ENCODE measurements around the gene PTPRK.

The PTPRK gene

DNA sequence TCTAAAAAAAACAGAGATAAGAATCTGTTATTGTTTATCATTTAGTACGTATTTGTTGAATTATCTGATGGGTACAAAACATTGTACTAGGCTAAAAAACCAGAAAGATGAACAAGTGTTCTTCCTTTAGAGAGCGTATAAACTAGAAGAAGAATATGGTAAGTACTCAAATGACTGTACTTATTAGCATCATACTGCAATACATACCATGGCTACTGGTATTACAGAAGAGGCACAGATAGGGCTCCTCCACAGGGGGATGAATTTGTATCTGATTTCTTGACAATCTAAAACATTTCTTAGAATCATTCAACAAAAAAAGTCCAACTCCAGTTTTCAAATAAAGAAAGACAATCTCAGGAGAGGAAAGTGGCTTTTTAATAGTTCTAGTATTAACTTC, 501.6 kb downstream of the PTPRK start:
- no peak for DNase-seq (ENCODE audit: low read depth, low spot score)
- H3K4me3 ChIP-seq (ENCODE audit: low read depth, low read length): no peak overlapping the region
- TF ChIP-seq, protein P1, sequence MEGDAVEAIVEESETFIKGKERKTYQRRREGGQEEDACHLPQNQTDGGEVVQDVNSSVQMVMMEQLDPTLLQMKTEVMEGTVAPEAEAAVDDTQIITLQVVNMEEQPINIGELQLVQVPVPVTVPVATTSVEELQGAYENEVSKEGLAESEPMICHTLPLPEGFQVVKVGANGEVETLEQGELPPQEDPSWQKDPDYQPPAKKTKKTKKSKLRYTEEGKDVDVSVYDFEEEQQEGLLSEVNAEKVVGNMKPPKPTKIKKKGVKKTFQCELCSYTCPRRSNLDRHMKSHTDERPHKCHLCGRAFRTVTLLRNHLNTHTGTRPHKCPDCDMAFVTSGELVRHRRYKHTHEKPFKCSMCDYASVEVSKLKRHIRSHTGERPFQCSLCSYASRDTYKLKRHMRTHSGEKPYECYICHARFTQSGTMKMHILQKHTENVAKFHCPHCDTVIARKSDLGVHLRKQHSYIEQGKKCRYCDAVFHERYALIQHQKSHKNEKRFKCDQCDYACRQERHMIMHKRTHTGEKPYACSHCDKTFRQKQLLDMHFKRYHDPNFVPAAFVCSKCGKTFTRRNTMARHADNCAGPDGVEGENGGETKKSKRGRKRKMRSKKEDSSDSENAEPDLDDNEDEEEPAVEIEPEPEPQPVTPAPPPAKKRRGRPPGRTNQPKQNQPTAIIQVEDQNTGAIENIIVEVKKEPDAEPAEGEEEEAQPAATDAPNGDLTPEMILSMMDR (IDR thresholded peaks at IDR 0.05; ENCODE audit: low read depth, low read length): no peak
- in situ Hi-C loops (cut with HindIII; ENCODE audit: low sequenced_read_pairs): no loop called here

DNA sequence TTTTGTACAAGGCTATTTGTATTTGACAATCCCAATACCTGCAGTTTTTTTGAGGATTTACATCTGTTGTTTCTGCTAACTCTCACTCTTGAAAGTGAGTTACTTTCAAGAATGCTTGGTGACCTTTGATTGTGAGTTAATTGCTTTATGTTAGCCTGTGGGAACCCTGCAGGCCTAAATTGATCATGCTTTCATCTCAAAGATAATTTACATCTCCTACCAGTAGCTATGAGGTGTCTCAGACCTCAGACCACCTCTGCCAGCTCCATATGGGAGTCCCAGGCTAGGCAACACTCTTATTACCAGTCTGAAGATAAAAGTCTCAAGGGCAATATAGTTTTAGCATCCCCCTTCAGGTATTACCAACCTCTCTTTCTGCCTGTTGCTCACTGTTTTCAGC, 503.1 kb downstream of the PTPRK start:
- in situ Hi-C loops (cut with HindIII; ENCODE audit: low sequenced_read_pairs): no loop called here
- H3K4me3 ChIP-seq (ENCODE audit: low read depth, low read length): no peak overlapping the region
- TF ChIP-seq, protein P1 (IDR thresholded peaks at IDR 0.05; ENCODE audit: low read depth, low read length): no peak
- DNase-seq (ENCODE audit: low read depth, low spot score): no peak

DNA sequence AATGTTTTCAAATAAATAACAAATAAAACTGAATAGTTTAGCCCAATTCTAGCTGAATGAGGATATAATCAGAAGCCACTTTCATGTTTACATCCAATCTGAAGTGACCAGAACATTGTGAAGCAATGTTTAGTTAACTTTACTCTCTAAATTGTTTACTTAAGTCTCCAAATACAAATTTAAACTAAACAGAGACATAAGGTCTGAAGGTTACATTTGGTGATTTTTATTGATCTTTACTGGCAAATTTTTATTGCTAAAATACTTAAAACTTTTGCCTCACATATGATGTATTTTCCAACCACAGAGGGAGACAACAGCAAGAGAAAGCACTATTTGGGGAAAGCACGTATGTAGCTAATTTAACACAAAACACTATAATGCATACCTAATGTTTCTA, 512.7 kb downstream of the PTPRK start:
- H3K4me3 ChIP-seq (ENCODE audit: low read depth, low read length): no peak overlapping the region
- DNase-seq (ENCODE audit: low read depth, low spot score): no peak
- TF ChIP-seq, protein P1 (IDR thresholded peaks at IDR 0.05; ENCODE audit: low read depth, low read length): no peak
- in situ Hi-C loops (cut with HindIII; ENCODE audit: low sequenced_read_pairs): no loop called here

DNA sequence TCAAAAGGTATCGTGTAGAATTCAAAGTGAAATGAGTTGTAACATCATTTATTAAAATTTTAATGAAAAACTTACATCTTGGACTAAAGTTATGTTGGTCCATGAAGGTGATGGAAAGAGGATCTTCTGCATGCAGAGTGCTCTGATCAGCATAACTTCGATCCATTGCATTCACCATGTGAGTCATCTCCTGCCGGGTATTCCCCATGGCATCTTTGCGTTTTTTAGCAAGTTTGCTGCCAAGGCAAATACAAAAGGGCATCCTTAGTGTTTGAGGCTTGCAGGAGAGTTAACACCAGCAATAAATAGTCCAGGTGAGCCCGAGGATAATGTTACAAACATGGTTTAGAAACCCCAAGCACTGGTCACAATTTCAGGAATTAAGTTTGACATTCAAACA, 515.4 kb downstream of the PTPRK start:
- no peak for DNase-seq (ENCODE audit: low read depth, low spot score)

DNA sequence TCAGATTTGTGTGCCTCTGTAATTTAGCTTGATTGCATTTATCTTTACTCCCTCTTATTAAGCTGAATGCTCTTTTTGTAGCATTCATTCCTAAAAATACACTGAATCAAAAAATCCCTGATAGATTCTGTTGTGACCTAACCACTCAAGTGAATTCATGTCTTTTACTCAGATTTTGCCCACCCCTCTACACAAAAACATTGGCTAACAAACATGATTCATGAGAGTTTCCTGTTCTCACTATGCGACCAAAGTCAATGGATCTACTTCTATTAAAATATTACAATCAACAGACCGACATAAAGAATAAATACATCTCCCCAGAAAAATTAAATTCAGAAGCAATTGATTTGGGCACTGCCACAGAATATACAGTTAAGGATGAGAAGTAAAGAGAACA, 520.0 kb downstream of the PTPRK start:
- H3K4me3 ChIP-seq (ENCODE audit: low read depth, low read length): no peak overlapping the region
- in situ Hi-C loops (cut with HindIII; ENCODE audit: low sequenced_read_pairs): no loop called here
- no peak for DNase-seq (ENCODE audit: low read depth, low spot score)
- TF ChIP-seq, protein P1 (IDR thresholded peaks at IDR 0.05; ENCODE audit: low read depth, low read length): no peak

More for the DNA sequence above, 515.4 kb downstream of the PTPRK start:
- TF ChIP-seq, protein P1 (IDR thresholded peaks at IDR 0.05; ENCODE audit: low read depth, low read length): no peak
- no peak overlapping the region for H3K4me3 ChIP-seq (ENCODE audit: low read depth, low read length)
- in situ Hi-C loops (cut with HindIII; ENCODE audit: low sequenced_read_pairs): no loop called here

DNA sequence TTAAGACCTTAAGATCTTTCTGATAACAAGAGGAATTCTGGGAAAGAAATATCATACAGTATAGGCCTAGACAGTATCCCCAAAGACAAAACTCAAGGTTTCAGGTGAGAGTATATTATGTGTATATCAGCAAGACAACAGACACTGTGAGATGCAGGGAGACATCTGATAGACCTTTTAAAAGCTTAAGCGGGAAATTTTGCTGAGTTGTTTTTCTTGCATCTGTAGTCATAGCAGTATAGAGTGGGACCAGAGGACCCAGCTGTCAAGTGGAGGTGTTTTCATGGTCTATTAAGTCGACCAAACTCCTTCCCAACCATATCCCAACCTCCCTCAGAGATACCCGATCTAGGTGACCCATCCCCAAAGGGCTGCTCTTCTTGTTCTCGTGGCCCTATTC, 521.4 kb downstream of the PTPRK start:
- no peak for DNase-seq (ENCODE audit: low read depth, low spot score)
- no peak overlapping the region for H3K4me3 ChIP-seq (ENCODE audit: low read depth, low read length)
- TF ChIP-seq, protein P1 (IDR thresholded peaks at IDR 0.05; ENCODE audit: low read depth, low read length): no peak
- in situ Hi-C loops (cut with HindIII; ENCODE audit: low sequenced_read_pairs): no loop called here
